Ureter (tissue), 1 donor: ENCODE measurements around the gene PCTP. TPM values are rescaled to one million over a fixed set of nuclear protein-coding genes. Genes with fewer than 3 reads are reported as not detected.
A peak's percentile ranks its signal among the peaks of the same experiment; 100 is the strongest.

ENCODE experiments used
- DNase-seq: peaks from one replicate; pipeline ENCODE4 v3.0.0-alpha.2; 2020; ENCODE audit warnings: low spot score
- total RNA-seq: library from RNA; stranded (reverse); gene quantifications from one replicate; pipeline ENCODE4 v1.2.4, GENCODE V29; 2023
- donor health status: DM: yes; HTN: yes; CAD: no.

The PCTP gene
- total RNA-seq, 1 donor from 2014 or later = 33.9 TPM

DNA sequence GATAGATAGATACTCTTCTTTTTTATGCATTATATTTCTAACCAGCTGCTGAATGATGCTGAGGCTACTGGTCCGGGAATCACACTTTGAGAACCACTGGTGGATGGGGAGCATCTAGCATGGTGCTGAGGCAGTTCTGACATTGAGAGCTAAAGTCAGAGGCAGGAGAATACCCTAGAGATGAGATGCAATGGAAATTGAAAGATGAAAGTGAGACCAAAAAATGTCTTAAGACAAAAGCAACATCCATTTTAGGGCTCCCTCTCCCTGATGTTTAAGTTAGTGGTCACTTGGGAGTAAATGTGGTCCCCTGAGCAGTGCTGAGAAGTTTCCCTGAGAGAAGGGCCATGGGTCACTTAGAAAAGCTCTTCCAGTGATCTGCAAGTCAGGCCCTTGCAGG lies 6.8 kb downstream of the PCTP start:
- no peak for DNase-seq

DNA sequence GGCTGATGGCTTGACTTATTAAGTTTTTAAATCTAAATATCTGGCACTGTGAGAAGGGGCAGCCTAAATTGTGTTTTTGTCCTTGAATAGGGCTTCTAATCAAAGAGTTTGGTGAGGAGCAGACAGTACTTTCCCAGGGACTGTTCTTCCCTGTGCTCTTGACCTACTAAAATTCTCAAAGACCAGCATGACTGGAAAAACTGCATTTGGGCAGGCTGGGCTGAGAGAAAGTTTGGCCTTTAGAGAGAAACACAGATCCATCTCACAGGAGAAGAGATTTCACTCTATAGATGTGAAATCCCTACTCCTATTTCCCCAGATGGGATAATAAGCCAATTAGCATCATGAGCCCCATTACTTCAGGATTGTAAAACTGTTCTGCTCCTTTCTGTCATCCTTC lies 7.3 kb downstream of the PCTP start:
- DNase-seq = no peak

DNA sequence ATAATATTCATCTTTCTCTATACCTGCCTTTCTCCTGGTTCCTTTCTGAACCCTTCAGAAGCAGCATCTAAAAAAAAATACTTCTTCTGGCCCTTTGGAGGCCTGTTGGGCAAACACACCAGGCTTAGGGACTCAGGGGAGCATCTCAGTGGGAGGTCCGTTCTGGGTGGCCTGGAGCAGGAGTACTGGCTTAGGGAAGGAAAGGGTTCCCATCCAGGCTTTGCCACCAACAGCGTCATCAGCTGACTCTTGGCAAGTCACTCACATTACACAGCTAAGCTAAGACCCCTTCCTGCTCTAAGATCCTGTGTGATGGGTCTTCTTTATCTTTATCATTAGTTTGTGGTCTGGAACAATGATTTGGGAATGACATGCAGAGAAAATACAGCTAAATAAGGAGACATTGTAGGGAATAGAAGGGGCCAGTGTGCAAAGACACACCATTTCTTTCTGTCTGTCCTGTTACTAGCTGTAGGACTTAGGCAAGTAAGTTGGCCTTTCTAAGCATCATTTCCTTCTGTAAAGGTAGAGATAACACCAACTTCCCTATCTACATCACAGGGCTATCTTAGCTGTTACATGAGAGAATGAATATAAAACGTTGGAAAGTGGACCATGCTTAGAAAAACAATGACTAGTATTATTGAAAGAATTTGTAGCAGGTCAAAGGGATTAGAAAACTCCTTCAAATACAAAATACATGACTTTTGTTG lies 9.9 kb downstream of the PCTP start:
- DNase-seq = no peak

DNA sequence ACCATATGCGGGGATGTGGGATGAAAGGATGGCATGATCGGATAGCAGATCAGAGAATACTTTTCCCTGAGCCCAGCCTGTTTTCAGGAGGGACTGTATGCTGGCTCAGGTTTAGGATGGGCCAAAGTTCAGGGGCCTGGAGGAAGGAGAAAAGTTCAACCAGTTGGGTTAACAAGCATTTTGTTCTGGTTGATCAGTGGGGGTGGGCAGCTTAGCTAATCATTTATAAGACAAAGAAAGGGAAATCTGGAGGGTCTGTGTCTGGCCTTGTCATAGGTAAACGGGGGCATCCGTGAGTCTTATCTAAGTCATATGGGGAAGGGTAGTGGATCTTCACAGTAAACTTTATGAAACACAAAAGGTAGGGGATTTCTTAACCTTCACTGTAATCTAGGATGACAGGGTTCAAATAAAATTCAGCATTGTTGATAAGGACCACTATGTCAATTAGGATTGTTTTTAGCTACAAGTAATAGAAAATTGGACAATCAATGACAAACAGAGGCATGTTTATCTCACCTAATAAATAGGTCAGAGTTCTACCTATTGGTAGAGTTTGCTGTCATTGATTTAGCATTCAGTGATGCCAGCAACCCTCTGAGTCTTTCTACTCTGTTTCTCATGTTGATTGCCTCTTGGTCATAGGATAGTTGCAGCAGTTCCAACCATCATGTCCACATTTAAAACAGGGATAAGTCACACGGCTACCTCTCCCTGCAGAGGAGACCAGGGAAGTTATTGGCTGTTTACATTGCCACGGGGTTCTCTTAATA lies 11.4 kb downstream of the PCTP start:
- DNase-seq = no peak

DNA sequence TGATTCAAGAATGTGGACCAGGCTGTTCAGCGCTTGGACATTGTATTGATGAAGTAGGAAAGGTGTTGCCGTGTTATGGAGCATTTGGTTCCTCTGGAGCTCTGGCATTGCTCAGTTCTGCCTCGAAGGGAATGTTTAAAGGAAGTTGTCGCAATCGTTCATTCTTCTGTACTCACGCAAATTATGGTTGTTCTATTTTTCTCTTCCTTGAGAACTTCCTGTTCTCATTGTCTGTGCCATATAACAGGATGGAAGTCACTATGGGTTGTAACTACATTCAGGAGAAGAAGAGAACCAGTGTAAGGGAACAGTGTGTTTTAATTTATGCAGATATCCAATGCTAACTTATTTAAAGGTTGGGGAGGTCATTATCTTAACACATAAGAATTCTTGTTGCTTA lies 13.0 kb downstream of the PCTP start:
- no peak for DNase-seq

DNA sequence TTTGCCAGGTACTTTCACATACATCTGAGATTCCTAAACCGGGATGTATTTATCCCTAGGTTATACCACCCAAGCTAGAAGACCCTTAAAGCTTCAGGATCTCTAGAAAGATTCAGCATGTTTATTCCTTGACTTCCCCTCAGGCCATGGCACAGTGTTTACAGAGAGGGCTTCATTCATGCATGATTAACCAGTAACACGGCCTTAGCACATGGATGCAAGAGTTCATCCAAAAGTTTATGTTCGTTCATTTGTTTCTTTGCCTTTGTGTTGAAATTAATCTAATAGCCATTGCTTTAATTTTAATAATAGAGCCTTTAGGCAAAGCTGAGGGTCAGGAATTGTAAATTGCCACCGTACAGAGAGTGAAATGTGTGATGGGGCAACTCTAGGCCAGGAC lies 13.8 kb downstream of the PCTP start:
- DNase-seq = no peak

DNA sequence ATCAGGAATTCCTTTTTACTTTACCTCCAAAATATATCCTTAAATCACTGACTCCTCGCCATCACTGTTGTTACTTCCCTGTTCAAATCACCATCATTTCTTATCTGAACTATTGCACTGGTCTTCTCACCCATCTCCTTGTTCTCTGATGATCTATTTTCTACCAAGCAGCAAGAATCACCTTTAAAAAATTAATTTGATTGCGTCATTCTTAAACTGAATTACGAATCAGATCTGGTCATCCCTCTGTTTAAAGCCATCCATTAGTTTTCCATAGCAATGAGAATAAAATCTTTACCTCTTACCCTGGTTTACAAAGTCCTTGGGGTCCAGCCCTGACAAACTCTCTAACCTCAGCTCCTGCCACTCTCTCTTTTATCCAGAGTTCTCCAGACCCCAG lies 14.6 kb downstream of the PCTP start:
- no peak for DNase-seq

DNA sequence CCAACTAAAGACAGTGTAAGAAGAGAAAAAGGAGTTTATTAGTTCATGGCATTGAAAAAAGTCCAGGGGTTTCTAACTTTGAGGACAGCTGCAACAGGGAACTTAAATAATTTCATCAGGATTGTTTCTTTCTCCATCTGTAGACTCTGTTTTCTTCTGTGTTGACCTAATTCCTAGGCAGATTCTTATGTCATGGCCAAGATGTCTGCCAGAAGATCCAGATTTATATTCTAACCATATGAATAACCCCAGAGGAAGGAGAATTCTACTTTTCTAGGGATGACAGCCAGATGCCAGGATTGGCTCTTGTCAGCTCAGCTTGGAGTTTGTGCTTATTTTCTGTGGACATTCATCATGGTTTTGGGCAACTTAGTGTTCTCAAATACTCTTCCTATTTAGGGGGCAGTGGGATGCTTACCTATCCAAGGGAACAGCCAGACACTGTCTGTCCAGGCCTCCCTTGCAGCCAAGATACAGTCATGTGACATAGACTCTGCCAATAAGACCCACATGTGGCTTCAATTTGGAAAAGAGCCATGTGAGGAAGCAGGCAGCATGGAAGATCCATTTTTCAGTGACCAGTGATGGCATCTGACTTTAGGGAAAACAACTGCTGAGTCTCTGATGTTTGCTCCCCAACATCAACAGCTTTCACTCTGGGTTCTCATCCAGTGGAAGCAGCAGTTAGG lies 18.2 kb downstream of the PCTP start:
- no peak for DNase-seq

DNA sequence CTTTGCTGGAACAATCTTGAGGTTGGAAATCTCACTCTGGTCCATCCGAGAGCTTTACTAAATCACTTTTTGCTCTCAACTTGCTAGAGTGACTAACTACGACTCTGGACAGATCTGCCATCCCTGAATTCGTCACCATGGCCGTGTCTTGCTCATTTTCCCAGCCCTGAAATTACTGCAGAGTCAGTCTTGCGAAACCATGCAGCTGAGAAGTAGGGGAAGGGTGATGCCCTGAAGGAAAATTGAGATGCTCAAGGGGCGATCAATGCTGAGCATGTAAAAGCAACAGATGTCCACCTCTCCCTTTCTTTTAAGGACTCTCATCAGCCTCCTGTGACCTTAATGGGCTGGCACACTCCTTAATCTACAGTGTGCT lies 18.8 kb downstream of the PCTP start:
- DNase-seq = no peak

DNA sequence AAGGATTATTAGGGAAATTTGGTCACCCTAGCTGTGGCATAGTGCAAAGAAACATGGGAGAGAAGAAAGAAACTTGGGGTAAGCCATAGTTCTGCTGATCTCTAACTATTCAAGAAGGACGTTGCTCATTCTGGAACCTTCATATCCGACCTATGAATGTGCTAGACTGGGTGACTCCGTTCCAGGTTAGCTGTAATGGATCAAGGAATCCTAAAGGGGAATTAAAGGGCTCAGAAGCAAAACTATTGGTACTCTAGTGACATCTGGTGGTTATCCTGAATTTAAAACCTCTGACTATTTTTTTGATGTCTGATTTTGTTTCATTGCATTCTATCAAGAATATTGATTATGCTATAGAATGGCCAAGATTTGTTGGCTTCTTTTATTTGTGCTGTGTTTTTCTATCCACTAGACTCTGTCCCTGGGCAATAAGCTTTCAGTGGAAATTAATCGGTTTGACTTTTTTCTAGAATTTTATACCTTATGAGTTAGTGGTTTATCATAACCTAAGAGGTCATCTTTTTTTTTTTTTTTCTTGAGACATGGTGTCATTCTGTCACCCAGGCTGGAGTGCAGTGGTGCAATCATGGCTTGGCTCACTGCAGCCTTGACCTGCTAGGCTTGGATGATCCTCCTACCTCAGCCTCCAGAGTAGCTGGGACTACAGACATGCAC lies 19.5 kb downstream of the PCTP start:
- DNase-seq = no peak

DNA sequence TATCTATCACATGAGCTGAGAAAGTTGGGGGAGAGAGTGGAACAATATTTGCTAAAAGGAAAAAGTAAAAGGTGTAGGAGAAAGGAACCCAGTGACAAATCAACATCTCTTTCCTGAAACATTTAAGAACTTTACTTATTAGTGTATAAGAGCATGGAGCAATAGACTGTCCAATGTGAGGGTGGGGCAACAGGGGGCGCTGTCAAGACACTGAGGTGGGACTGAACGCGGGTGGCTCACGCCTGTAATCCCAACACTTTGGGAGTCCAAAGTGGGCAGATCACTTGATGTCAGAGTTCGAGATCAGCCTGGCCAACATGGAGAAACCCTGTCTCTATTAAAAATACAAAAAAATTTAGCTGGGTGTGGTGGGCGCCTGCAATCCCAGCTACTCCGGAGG lies 21.2 kb downstream of the PCTP start:
- DNase-seq = no peak

DNA sequence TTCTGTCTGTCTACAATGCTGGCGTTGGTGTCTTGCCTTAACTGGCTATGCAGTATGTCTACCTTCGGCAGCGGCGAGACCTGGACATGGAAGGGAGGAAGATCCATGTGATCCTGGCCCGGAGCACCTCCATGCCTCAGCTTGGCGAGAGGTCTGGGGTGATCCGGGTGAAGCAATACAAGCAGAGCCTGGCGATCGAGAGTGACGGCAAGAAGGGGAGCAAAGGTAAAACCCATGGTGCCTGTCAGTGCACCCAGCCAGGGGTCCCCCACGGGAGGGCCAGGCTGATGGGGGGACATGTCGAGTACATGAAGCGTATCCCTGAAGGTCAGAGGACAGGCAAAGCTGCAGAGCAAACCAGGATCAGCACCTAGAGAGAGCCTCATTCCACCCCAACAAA lies 22.8 kb downstream of the PCTP start:
- no peak for DNase-seq

DNA sequence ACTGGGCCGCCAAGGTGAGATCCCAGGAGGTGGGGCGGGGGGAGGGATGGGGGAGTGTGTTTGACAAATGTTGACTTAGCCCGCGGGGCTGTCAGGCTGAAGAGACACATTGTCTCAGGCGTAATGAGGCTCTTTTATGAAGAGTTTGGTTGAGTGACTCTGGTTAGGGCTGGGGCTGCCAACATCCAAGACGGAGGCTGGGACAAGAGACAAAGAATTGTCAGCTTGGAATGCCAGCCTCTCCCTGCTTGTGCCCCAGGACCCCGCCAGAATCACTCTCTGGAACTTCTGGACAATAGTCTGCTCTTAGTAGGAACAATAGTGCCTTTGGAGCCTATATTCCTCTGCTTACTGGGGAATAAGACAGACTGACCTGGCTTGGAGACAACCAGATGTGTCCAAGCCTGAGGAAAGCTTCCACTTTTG lies 24.0 kb downstream of the PCTP start:
- DNase-seq = no peak

DNA sequence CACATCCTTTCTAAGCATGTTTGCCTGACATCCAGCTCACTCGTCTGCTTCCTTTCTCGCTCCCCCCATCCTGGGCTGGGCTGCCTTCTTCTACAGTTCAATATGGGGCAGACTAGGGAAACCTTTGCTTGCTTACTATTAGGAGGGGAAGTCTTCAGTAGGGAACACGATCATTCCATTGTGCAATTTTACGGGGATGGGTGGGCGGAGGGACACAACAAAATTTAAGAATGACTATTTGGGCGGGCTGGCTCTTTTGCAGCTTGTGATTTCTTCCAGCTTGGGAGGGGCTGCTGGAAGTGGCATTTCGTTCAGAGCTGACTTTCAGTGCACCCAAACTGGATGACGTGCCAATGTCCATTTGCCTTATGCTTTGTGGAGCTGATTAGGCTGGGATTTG lies 25.4 kb downstream of the PCTP start:
- DNase-seq = no peak

DNA sequence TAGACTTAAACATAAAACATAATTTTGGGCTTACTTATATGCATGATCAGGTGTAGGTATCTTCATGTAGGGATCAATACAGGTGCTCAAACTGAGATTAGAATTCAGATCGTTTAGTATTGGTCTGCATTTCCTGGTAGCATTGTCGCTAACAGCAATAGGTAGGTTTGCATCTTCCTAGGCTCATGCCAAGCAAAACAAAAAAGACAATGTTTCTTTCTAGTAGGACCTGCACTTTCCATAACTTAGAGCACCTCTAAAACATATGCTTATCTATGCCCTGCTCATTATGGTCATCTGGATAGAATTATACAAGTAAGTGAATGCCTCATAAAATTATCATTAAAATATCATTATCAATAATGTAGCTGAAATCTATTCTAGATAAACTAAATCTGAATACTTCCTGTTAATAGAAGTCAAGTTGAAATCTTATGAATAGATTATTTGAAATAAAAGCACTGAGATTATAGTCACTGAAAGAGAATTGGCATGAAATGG lies 26.7 kb downstream of the PCTP start:
- DNase-seq = no peak

DNA sequence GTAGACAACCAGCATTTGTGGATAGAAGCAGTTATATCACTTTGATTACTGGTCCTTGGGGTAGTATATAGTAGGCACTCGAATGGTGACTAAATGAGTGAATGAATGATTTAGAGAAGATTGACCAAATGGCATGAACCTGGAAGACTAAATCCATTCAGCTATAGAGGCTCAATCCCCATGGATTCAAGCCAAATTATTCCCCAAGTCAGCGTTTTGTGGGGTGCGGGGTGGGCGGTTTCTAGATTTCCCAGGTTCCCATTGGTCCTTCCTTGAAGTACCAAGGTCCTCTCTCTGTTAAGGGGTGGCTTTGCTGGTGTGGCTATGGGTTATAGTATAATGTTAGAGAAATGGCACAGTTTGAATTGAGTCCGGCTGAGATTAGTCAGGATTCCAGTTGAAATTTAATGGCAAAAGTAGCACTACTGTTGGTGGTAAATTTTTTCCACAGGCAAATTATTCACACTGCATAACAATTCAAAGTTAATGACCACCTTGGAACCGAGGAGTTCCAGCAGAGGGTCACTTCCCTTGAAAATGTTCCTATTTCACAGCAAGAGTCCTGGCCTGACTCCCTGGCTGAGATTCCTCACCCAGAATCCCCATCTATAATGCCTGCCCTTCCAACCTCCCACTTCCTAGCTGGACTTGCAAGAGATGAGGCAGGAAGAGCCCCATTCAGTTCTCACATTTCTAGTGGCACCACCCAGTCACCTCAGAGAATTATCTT lies 27.7 kb downstream of the PCTP start:
- DNase-seq = no peak

DNA sequence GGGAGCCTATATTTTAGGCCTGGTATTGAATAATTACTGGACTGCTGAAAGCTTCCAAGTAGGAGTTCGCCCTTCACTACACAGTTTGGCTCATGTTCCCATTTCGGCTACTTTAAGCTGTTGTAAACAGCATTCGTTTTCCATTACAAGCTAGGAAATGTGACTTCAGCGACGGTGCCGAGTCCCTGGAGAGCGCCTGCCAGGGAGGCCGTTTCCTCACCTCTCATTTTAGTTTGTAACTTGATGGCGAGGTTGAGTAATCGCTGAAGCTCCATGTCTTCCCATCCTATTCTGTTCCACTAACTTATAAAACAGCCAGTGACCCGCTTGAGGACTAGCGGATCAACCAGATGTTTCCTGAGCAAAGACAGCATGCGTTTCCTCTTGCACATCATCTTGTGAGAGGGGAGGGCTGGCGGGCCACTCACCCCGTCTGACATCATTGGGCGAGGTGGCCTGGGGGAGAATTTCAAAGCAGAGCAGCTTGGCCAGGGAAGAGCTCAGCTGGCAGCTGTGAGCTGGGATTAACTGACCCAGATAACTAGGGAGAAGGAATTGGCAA lies 32.9 kb downstream of the PCTP start:
- peak; percentile 67 for DNase-seq

DNA sequence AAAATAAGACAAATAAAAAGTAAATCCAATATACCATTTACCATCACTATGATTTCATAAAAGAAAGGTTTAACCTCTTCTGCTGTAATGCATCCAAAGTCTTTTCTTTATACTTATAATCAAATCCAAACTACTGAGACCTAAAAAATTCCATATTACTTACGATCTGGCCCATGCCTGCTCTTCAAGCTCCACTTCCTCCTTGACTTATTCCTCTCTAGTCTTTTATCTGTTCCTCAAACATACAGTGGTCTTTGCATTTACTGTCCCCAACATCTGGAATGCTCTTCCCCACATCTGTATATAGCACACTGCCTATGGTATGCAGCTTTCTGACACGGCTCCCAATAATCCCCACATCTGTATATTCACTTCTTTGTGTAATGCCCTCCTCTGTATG lies 33.8 kb downstream of the PCTP start:
- DNase-seq = no peak

DNA sequence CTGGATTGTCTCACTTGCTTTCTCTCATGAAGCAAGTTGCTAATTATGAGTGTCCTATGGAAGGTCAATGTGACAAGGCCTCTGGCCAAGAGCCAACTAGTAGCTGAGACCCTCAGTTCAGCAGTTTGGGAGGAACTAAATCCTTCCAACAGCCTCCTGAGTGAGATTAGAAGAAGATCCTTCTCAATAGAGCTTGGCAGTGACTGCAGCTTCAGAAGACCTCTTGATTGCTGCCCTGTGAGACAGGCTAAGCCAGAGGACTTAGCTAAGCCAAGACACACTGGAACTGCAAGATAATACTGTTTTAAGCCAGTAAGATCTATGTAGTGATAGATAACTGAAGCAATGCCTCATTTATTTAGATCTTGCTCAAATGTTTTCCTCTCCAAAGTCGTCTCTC lies 34.3 kb downstream of the PCTP start:
- no peak for DNase-seq

DNA sequence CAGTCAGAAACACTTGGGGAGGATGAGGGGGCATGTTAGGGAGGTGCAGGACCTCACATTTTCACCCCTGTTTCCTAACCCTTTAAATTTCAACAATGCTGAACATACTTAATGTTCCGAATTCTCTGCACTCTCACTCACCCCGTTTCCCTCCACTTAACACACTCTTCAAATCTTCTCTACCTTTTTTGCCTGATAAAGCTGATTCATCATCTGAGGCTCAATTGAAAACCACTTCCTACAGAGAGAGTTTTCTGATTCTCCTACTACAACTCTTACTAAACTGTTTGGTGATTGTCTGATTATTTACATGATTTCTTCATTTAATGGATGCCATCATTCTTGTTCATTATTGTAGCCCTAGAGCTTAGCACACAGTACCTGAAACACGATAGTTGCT lies 42.4 kb downstream of the PCTP start:
- no peak for DNase-seq
